ENCODE results near the gene BAZ1B. TPM values are rescaled to one million over a fixed set of nuclear protein-coding genes. Genes with fewer than 3 reads are reported as not detected.
"Not testable (repeated sequence)": the region's sequence is repeated elsewhere in the genome, so short reads cannot be mapped to it uniquely, and the experiment has no call there.

The BAZ1B gene, protein sequence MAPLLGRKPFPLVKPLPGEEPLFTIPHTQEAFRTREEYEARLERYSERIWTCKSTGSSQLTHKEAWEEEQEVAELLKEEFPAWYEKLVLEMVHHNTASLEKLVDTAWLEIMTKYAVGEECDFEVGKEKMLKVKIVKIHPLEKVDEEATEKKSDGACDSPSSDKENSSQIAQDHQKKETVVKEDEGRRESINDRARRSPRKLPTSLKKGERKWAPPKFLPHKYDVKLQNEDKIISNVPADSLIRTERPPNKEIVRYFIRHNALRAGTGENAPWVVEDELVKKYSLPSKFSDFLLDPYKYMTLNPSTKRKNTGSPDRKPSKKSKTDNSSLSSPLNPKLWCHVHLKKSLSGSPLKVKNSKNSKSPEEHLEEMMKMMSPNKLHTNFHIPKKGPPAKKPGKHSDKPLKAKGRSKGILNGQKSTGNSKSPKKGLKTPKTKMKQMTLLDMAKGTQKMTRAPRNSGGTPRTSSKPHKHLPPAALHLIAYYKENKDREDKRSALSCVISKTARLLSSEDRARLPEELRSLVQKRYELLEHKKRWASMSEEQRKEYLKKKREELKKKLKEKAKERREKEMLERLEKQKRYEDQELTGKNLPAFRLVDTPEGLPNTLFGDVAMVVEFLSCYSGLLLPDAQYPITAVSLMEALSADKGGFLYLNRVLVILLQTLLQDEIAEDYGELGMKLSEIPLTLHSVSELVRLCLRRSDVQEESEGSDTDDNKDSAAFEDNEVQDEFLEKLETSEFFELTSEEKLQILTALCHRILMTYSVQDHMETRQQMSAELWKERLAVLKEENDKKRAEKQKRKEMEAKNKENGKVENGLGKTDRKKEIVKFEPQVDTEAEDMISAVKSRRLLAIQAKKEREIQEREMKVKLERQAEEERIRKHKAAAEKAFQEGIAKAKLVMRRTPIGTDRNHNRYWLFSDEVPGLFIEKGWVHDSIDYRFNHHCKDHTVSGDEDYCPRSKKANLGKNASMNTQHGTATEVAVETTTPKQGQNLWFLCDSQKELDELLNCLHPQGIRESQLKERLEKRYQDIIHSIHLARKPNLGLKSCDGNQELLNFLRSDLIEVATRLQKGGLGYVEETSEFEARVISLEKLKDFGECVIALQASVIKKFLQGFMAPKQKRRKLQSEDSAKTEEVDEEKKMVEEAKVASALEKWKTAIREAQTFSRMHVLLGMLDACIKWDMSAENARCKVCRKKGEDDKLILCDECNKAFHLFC (N-terminal part only)
- 68.6 and 74.8 TPM in 2 replicates for total RNA-seq (2014; rRNA removed; shearing (Covaris generic))

DNA sequence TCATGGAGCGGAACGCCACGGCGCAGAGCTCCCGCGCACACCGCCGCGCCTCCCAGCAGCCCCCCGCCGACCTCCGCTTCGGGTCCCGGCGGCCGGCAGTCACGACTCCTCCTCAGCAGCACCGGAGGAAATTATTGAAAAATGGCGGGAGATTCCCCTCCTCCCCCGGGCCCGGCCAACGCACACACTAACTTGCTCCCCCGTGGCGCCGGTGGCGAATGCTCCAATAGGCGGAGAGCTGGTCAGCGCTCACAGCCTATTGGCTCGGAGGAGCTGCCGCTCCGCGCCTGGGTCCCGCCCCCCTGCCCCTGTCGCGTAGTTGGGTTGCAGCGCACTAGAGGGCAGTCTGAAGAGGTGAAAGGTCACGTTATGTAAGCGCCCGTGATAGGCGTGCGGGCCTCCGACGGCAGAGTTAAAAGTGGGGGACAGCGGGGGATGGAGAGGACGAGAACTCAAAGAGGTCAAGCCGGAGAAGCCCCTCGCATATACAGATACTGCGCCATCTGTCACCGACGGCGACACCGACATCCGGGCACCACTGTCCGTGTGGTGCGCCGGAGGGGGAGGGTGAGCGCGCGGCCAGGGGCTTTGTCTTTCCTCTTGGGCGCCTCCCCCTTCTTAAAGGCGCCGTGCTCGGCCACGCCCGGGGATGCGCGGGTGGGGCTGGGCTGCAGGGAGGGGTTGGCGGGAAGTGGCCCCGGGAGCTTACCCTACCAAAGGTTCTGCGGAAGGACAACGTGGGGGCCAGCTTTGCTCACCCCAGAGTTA is at the start of gene BAZ1B:
Gene BAZ1B, minus strand, starts transcription at position 189 of the 768 bp plus-strand sequence. CDS start 360 bp downstream, outside the sequence.
- DNase-seq (ENCODE audit: low spot score): peak; percentile 99

DNA sequence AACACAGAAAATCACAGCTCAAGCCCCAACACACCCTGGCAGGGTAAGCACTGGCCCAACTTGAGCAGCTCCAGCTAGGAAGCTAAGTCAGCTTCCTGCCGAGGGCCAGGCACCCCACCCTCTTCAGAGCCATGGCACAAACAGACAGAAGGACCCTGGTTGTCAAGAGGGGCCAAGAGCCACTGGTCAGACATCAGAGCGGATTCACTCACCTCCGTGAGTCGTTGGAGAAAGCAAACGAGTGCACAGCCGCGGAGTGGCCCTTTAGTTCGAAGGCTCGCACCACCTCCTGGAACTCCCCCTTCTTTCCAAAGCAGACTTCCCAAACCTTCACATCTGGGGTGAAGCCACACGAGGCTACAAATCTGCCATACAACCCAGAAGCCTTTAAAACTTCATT is 48.9 kb upstream of the BAZ1B start:
- DNase-seq (ENCODE audit: low spot score): no peak

DNA sequence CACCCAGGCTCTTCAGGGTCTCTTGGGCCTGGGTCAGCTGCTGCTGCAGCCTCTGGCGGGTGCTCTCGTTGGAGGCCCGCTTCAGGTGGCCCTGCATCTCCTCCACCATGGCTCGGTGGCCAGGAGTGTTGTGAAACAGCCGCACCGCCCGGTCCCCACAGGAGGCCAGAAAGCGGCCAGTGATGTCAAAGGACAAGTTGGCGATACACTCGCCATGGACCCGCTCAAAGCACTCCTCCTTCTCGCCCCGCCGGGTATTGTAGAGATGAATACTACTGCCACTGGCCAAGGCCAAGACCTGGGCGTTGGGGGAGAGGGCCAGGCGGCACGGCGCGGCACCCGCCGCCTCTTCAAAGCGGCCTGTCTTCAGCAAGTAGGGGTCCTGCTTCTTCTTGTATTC is 48.4 kb upstream of the BAZ1B start:
- DNase-seq (ENCODE audit: low spot score): no peak

DNA sequence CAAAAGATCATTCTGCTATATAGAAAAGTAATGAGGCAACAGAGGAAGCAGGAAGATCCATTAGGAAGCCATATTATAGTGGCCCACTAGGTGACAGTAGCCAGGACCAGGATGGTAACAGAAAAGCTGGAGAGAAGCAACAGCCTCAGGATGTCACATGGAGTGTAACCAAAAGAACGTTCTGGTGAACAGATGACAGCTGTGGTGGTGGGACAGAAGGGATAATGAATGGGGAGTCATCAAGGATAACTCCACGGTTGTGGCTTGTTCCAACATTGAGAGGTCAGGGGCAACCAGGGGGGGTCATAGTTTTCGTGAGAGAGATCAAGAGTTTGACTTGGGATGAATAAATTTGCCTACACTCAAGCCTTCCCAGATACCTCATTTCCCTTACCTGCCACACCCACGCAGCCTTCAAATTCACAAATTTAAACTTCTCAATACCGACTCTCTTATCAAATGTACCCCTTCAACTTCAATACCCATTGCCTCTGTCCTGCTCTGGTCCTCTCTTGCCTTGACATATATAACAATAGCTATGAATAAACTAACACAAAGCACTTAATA is 47.0 kb upstream of the BAZ1B start:
- no peak for DNase-seq (ENCODE audit: low spot score)

DNA sequence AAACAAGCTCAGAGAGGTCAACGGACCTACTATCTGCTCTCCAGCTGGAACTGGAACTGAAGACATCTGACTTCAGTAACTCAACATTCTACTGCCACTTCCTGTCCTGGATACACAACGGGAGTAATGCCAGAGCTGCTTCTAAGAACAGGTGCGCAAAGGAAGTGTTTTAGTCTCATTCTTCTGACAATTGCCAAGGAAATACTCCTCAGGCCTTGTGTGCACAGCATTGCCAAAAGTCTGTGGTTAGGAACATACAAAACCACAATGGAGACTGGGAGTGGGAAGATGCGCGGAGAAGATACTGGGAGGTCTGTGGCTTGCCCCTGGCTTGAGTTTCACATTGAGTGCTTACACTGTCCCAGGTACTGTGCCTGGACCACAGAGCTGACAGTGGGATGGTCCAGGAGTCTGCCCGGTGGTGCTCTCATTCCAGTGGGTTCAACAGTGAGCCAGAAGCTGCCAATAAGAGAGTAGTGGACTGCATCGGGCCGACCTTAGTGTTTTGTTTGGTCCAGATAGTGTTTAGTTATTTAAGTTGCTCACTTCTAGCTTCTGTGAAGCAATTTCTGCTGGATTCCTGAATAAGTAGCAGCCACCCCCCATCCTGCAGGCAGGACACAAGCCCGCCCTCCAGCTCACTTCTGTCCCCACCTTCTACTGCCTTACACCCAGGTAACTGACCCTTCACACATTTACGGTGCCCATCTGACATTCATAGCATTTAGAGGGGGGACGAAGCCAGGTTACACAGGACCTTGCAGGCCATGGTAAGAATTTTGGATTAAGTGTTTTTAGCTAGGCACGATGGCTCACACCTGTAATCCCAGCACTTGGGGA is 46.0 kb upstream of the BAZ1B start:
- DNase-seq (ENCODE audit: low spot score): peak; percentile 48

DNA sequence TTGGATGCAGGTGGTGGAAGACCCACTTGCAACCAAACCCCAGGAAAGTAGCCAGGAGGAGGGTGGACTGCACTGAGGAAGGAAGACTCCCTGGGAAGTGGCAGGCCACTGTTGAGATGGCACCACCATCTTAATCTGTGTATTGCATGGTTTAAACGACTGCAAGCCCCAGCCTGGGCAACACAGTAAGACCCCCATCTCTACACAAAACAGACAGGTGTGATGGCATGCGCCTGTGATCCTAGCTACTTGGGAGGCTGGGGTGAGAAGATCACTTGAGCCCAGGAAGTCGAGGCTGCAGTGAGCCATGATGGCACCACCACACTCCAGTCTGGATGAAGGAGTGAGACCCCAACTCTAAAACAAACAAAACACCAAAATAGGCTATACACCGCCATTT is 45.0 kb upstream of the BAZ1B start:
- no peak for DNase-seq (ENCODE audit: low spot score)

DNA sequence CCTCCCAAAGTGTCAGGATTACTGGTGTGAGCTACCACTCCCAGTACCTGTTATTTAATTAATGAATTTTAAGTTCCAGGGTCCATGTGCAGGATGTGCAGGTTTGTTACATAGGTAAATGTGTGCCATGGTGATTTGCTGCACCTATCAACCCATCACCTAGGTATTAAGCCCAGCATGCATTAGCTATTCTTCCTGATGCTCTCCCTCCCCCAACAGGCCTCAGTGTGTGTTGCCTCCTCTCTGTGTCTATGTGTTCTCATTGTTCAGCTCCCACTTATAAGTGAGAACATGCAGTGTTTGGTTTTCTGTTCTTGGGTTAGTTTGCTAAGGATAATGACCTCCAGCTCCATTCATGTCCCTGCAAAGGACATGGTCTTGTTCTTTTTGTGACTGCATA is 44.3 kb upstream of the BAZ1B start:
- not testable (repeated sequence) for DNase-seq (ENCODE audit: low spot score)

DNA sequence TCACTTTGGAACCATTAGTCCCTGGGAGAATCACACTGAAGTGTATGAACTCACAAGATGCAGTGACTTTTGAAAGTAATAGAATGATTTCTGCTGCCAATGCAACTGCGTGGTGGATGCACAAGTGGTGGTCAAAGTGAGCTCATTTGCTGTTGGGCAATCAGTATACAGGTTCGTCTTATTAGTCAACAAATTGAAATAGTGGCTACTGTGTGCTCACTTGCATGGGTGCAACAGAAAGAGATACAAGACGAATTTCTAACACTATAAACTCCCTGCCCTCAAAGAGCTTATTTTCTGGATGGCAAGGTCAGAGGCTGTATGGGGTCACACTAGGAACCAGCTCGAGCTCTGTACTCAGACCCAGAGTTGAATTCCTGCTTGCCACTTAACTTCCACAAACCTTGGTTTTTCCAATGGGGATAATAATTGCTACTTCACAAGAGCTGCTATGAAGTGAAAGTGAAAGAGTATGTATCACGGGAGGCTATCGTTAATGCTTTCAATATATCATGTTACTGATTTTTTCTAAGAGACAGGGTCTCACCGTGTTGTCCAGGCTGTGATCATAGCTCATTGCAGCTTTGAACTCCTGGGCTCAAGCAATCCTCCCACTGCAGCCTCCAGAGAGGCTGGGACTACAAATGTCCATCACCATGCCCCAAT is 43.7 kb upstream of the BAZ1B start:
- DNase-seq (ENCODE audit: low spot score): no peak

DNA sequence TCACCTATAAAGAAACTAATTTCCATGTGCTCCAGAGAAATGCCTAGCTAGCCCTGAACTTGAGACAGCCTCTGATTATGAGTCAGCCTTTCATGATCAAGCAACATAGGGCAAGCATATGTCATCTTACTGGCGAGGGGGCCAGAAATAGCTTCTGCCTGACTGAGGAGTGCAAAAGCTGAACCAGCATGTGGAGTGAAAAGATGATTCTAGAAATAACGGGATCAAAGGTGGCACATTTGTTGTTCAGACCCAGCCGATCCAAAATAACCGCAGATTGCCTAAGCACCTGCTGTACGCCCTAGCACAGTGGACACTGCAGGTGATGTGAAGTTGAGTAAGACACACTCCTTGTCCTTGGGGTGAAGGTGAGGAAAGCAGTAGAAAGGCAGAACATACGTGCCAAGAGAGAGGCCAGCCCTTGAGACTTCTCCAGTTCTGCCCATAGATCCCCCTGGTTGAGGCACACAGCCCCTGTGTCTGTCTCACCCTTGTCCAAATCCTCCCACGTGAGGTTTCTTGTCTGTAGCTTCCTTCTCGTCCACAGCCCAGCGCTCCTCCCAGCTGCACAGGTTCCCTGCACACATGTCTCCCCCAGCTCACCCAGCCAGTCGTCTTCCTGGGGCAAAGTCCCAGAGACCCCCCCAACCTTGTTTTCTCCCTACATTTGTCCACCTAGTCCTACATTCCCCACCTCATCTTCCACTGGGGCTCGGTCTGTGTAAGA is 38.2 kb upstream of the BAZ1B start:
- DNase-seq (ENCODE audit: low spot score): peak; percentile 78

DNA sequence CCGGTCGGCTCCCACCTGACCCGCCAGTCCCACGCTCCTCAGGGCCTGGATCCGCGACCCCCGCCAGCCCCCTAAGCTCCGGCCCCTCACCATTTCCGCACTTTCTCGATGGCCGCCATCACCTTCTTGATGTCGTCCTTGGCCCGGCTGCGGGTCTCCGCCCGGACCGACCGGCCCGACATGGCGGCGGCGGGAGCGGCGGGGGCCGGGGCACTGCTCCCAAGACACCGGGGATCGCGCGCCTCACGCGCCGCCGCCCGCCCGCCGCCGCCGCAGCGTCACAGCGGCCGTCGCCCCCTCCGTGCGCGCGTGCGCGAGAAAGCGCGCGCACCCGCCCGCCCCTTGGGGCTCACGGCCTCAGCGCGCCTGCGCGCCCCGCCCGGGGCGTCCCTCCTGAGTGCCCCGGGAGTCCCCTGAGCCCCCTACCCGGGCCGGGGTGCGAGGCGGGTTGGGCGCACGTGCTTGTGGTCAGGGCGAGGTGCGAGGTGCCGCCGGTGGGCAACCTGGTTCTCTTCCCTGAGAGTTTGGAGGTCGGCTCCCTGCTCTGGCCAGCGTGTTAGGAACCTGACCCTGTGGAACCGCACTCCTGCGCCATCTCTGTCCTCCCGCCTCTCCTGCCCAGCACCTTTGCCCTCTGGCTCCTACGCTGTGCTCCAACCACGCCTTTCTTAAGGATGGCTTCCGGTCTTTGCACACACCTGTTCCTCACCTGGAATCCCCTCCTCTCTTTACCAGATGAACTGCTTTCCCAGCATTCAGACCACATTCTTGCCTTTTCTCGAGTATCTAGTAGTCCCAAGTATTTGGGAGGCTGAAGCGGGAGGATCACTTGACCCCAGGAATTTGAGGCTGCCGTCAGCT is 35.5 kb upstream of the BAZ1B start, which contains the start of gene BCL7B:
Gene BCL7B, minus strand, starts transcription at position 294 of the 861 bp plus-strand sequence. Its CDS starts 112 bp downstream, at position 182.
- no peak for DNase-seq (ENCODE audit: low spot score)

DNA sequence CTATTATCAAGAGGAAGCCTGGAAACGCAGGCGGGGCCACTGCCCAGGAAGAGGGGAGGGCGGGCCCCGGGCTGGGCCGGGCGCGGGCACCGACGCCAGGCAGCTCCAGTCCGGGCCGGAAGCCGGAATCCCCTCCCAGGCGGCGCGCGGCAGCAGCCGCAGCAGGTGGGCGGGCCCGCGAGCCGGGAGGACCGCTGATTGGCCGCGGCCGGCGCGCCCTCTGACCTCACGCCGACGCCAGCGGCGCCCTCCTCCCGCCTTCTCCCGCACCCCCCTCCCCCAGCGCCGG is 35.0 kb upstream of the BAZ1B start:
- DNase-seq (ENCODE audit: low spot score): peak; percentile 92

DNA sequence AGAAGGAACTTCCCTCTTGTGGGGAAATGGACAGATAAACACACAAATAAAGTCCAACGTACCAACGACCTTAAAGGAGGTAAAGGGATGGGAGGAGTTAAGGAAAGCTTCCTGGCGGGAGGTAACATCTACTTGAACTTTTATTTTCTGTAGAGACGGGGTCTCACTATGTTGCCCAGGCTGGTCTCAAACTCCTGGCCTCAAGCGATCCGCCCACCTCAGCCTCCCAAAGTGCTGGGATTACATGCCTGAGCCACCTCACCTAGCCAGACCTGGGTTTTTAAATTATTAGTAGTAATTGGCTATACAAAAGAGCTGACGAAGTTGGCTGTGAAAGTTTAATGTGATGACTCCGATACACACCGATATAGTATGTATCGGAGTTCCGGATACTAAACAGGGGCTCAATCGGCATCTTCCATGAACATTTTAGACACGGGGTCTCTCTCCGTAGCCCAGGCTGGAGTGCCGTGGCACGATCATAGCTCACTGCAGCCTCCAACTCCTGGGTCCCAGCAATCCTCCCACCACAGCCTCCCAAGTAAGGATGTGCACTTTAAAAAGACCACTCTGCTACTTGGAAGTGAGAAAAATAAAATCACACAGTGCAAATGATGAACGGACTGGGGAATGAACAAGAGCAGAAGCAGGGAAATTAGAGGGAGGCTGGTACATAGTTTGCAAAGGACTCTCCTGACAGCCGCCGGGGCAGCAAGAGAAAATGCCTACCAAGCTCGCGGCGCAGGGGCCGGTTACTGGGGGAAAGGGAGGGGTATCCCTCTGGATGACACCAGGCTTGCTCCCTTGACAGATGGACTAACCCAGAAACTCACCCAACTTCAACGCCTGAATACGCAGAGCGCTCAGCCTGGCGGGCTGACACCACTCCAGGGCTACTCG is 34.4 kb upstream of the BAZ1B start:
- no peak for DNase-seq (ENCODE audit: low spot score)

DNA sequence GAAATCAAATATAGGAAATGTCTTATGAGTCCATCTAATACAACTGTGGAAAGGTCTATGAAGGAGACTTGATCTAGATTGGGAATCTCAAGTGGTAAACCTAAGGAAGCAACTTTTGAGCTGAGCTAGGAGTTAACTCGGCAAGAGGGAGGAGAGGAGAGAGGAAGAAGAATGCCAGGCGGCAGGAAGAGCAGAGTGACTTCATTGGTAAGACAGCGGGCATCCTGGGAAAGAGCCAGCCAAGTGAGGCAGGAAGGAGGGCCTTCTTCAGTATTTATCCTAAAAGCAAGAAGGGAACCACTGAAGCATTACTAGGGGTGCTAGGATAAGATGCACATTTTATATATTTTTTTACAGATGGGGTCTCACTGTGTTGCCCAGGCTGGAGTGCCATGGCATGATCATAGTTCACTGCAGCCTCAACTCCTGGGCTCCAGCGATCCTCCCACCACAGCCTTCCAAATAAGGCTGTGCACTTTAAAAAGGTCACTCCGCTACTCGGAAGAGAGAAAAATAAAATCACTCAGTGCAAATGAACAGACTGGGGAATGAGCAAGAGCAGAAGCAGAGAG is 33.4 kb upstream of the BAZ1B start:
- DNase-seq (ENCODE audit: low spot score): no peak

DNA sequence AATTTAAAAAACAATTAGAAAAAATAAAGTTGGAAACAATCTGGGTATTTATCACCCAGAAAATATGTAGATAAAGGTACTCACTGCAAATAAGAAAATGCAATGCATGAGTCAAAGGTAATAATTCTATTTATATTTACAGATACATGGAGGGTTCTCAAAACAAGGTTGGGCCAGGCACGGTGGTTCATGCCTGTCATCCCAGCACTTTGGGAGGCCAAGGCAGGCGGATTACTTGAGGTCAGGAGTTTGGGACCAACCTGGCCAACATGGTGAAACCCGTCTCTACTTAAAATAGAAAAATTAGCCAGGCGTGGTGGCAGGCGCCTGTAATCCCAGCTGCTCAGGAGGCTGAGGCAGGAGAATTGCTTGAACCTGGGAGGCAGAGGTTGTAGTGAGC is 28.0 kb upstream of the BAZ1B start:
- DNase-seq (ENCODE audit: low spot score): not testable (repeated sequence)

DNA sequence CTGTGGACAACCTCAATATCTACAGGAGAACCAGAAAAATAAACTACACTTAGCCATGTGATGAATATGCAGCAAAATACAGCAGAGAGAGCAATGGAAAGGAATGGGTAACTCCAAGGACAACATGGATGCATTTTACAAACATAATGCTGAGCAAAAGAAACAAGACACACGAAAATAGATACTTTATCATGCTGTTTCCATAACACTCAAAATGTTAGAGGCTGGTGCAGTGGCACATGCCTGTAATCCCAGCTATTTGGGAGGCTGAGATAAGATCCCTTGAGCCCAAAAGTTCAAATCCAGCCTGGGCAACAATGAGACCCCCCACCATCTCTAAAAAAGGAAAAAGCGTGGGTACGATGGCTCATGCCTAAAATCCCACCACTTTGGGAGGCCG is 27.1 kb upstream of the BAZ1B start:
- DNase-seq (ENCODE audit: low spot score): no peak

DNA sequence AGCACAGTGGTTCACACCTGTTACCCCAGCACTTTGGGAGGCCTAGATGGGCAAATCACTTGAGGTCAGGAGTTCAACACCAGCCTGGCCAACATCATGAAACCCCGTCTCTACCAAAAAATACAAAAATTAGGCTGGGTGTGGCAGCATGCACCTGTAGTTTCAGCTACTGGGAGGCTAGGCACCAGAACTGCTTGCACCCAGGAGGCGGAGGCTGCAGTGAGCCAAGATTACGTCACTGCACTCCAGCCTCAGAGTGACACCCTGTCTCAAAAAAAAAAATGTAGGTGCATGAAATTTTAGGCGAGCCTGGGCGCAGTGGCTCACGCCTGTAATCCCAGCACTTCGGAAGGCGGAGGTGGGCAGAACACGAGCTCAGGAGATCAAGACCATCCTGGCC is 25.7 kb upstream of the BAZ1B start:
- DNase-seq (ENCODE audit: low spot score): no peak

All from H4 (cell line).